NCI-H1092 (cell line): Measurements from ENCODE around the gene CKB.

Experiments
- DNase-seq: peaks from one replicate; lab custom pipeline; 2025; lab: John Stamatoyannopoulos, UW

Gene CKB

GRCh38 chr14:103537175-103537990 is 14.8 kb upstream of the CKB start:
- DNase-seq: no peak

DNA sequence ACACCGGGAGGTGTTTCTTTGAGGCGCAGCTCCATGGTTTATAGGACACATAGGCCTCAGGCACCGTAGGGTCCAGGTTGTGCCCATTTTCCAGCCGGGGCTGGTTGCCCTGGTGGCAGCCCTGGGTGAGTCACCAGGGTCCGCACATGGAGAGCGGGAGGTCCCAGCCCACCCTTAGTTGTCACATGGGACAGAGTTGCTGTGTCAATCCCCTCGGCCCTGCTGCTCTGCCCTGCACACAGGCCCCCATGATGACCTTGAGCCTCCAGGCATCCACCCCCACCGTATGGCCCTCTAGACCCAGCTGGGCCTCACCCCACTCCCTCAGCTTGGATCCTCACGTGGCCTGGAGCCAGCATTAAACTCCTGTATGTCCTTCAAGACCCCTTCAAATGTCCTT is 14.1 kb upstream of the CKB start:
- DNase-seq: no peak

- DNase-seq: no peak
Observed at GRCh38 chr14:103535891-103536565, 13.4 kb upstream of the CKB start.

DNA sequence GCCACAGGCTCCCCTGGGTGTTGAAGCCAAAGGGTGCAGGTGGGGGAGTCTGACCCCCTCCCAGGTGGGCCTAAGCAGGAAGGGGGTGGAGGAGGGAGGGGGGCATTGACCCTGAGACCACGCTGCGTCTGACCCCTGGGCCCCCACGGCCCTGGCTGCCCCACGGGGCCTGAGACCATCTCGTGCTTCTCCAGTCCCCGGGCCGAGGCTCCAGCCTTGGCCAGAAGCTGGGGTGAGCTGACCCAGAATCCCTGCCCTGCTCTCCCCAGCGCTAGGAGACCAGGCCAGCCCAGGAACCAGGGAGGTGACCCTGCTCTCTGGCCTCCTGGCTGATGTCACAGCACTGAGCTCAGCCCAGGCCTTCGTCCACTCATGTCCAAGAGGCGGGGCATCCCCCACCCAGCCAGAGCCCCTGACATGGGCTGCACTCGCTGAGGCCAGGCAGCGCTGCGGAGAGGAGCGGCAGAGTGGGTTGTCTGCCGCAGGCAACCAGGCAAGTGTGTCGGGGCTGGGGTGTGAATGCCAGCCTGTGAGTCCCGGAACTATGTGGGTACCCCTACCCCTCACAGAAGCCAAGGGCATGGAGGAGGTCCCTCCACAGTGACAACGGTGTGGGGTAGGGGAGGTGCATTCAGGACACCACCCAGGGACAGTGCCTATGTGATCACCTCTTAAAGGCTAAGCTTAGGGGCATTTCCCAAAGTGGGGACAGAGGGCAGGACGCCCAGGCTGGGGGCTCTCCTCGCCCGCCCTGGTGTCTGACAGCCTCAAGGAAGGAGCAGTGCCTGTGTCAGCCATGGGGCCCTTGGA is 12.7 kb upstream of the CKB start:
- no peak for DNase-seq

DNA sequence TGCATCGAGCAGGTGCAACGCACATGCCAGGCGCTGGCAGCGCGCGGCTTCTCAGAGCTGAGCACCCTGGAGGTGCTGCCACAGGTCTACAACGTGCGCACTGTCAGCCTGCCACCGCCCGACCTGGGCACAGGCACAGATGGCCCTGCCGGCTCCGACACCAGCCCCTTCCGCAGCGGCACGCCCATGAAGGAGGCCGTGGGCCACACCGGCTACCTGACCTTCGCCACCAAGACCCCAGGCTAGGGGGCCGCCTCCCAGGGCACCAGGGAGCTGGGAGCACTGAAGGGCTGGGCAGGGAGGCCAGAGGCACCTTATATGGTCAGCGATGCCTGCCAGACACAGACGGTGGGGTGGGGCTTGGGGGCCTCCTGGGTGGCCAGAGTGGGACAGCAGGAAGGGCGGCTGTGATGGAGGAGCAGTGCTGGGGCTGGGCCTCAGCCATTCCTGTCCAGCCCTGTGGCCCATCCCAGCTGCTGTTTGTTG is 12.0 kb upstream of the CKB start:
- no peak for DNase-seq

- DNase-seq: no peak
Observed at GRCh38 chr14:103533999-103534575, 11.5 kb upstream of the CKB start.

GRCh38 chr14:103533137-103533998 is 10.7 kb upstream of the CKB start:
- no peak for DNase-seq

- DNase-seq: no peak
Observed at GRCh38 chr14:103532216-103533136, 9.8 kb upstream of the CKB start.

- no peak for DNase-seq
Observed at GRCh38 chr14:103531421-103532215, 9.0 kb upstream of the CKB start.

DNA sequence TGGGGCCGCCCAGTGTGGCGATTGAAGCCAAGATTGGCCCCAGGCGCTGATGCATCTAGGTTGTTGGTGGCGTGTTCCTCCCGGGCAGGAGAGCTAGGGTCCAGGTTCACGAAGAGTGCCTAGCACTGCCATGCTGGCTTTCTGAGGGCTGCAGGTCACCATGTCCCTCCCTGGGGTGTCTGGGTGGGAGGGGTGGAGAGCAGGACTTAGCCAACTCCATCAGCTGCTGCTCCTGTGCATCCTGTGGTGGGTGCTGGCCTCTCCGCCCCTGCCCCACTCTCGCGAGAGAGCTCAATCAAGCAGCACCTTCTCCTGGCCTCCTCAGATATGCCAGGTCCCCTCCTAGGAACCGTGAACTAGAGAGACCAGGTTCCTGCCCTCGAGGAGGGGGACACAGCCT is 8.2 kb upstream of the CKB start:
- DNase-seq: no peak

- no peak for DNase-seq
Observed at GRCh38 chr14:103530390-103530789, 7.8 kb upstream of the CKB start.

DNA sequence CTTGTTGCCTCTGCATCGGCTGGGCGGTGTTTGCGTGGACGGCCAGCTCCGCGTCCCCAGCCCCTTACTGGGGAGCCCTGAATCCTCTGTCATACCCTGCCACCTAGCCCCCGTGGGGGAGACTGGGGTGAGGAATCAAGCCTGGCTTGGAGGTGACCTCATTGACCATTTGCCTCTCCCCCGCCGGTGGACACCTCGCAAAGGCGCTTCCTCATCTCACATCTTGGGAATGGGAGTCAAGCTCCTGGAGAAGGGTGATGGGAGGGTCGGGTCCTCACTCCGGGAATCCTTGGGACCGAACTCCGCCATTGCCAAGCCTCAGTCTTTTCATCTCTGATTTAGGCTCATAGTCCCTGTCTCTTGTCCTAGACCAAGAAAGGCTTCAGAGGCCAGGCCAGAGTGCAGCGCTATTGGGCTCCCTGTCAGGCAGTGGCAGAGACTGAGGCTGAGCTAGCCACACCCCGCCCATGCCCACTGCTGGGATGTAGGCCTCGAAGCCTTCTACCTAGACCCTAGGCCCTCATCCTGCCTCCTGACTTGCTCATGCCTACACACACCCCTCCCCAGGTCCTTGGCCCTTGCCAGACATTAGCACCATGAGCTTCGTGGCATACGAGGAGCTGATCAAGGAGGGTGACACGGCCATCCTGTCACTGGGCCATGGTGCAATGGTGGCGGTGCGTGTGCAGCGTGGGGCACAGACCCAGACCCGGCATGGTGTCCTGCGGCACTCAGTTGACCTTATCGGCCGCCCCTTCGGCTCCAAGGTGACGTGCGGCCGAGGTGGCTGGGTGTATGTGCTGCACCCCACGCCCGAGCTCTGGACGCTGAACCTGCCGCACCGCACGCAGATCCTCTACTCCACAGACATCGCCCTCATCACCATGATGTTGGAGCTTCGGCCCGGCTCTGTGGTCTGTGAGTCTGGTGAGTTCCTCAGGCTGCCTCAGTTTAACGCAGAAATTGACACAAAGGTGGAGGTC is 7.0 kb upstream of the CKB start:
- no peak for DNase-seq

GRCh38 chr14:103528587-103529382 is 6.2 kb upstream of the CKB start, which contains the start of gene TRMT61A:
TRMT61A (plus strand) TSS chr14:103529196; CDS start chr14:103529979, 783 bp downstream.
- DNase-seq: peak; percentile 87

- no peak for DNase-seq
Observed at GRCh38 chr14:103528146-103528586, 5.5 kb upstream of the CKB start.

- no peak for DNase-seq
Observed at GRCh38 chr14:103527408-103528145, 4.9 kb upstream of the CKB start.

- DNase-seq: no peak
Observed at GRCh38 chr14:103526914-103527248, 4.3 kb upstream of the CKB start.
